Breast epithelium (tissue), 4 donors: ENCODE measurements around the gene OSBPL10. TPM values are rescaled to one million over a fixed set of nuclear protein-coding genes. Genes with fewer than 3 reads are reported as not detected.

Experiments used
- DNase-seq, 2 donors: peaks; one replicate each; pipeline ENCODE4 v3.0.0-alpha.2; 2019; ENCODE audit warnings: low spot score in 2 of 2
- H3K27ac ChIP-seq, 2 donors: fragments of 200-600 bp; sonication (generic) in 1 of 2; one replicate each; pipeline ENCODE4 v1.5.1; 2016 to 2019; ENCODE audit warnings: mild to moderate bottlenecking in 1 of 2
- H3K27me3 ChIP-seq, 2 donors: fragments of 200-600 bp; sonication (generic) in 1 of 2; one replicate each; pipeline versions ENCODE4 v1.5.1 to v1.6.0; 2017 to 2019; ENCODE audit warnings: control low read depth in 1 of 2, mild to moderate bottlenecking in 1 of 2
- H3K36me3 ChIP-seq: fragments of 200-600 bp; one replicate; pipeline ENCODE4 v1.5.1; 2019
- H3K4me1 ChIP-seq, 2 donors: fragments of 200-600 bp; sonication (generic); one replicate each; pipeline ENCODE4 v1.5.1; 2016 to 2019; ENCODE audit warnings: control low read depth in 1 of 2
- H3K4me3 ChIP-seq, 3 donors: fragments of 200-600 bp; sonication (generic); 1 replicate in 2 of 3; 2 replicates in 1 of 3; pipeline ENCODE4 v1.5.1; 2016 to 2019; ENCODE audit warnings: mild to moderate bottlenecking in 3 of 3, moderate library complexity in 2 of 3
- H3K9me3 ChIP-seq, 2 donors: fragments of 200-600 bp; sonication (generic) in 1 of 2; one replicate each; pipeline ENCODE4 v1.5.1; 2016 to 2019; ENCODE audit warnings: control low read depth in 1 of 2
- POLR2A ChIP-seq: fragments of 450-650 bp; IDR thresholded peaks from one replicate; pipeline ENCODE4 v1.6.1; 2016; ENCODE audit warnings: antibody characterized with exemption, mild to moderate bottlenecking, moderate library complexity
- POLR2AphosphoS5 ChIP-seq, 3 donors: sonication (generic); formaldehyde crosslinking; IDR thresholded peaks; one replicate each; pipeline ENCODE4 v1.6.1; 2017; ENCODE audit warnings: antibody characterized with exemption in 3 of 3
- intact Hi-C: fragments of 100-400 bp; cut with DNase I; formaldehyde crosslinking; loops from one replicate; pipeline ENCODE4 v1.15.1; 2023; ENCODE audit warnings: low total_unique reads
- total RNA-seq, 3 donors: library from RNA; depleted of rRNA; stranded (reverse); fragments of >200 nt; gene quantifications; one replicate each; pipeline ENCODE4 v1.1.0, GENCODE V29; 2016
- TF ChIP-seq, protein P1 (sequence below), 3 donors: fragments of 450-650 bp; IDR thresholded peaks; one replicate each; pipeline ENCODE4 v1.5.1; 2016 to 2017; ENCODE audit warnings: antibody characterized with exemption in 3 of 3, mild to moderate bottlenecking in 3 of 3, moderate library complexity in 3 of 3

The OSBPL10 gene
- total RNA-seq, 3 donors from 2014 or later: 17.6 to 47.4 (median 26.5) TPM

DNA sequence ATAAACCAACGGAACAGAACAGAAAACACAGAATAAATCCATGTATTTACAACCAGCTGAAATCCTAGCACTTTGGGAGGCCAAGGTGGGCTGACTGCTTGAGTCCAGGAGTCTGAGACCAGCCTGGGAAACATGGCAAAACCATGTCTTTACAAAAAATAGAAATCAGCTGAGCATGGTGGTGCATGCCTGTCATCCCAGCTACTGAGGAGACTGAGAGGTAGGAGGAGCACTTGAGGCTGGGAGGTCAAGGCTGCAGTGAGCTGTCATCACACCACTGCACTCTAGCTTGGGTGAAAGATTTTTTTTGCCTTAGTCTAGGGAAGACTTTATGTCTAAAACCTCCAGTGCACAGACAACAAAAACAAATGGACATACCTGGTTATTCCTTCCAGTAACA is 327.6 kb downstream of the OSBPL10 start:
- Histone ChIP-seq H3K27me3 (no peaks in the 10 kb centered on the region), H3K4me1 (no peaks in the 10 kb centered on the region), H3K36me3 (no peaks in the 10 kb centered on the region), H3K9me3 (peaks cover 71 to 76% of the 10 kb centered on the region in 2 donors), H3K27ac (no peak overlapping the region), H3K4me3 (no peak overlapping the region)
- intact Hi-C loops: no loop called here
- TF ChIP-seq POLR2A (no peak), POLR2AphosphoS5 (IDR thresholded peaks at IDR 0.05) (no peak)
- TF ChIP-seq, protein P1, sequence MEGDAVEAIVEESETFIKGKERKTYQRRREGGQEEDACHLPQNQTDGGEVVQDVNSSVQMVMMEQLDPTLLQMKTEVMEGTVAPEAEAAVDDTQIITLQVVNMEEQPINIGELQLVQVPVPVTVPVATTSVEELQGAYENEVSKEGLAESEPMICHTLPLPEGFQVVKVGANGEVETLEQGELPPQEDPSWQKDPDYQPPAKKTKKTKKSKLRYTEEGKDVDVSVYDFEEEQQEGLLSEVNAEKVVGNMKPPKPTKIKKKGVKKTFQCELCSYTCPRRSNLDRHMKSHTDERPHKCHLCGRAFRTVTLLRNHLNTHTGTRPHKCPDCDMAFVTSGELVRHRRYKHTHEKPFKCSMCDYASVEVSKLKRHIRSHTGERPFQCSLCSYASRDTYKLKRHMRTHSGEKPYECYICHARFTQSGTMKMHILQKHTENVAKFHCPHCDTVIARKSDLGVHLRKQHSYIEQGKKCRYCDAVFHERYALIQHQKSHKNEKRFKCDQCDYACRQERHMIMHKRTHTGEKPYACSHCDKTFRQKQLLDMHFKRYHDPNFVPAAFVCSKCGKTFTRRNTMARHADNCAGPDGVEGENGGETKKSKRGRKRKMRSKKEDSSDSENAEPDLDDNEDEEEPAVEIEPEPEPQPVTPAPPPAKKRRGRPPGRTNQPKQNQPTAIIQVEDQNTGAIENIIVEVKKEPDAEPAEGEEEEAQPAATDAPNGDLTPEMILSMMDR (IDR thresholded peaks at IDR 0.05): no peak
- no peak for DNase-seq

DNA sequence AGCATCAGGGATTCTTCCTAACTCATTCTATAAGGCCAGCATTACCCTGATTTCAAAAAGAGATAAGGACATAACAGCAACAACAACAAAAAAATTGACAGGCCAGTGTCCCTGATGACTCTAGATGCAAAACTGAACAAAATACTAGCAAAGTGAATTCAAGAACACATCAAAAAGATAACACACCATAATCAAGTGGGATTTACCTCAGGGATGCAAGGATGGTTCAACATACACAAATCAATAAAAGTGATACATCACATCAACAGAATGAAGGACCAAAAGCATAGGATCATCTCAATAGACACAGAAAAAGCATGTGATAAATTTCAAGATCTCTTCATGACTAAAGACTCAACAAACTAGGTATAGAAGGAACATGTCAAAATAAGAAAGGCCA is 328.8 kb downstream of the OSBPL10 start:
- H3K4me1 ChIP-seq: no peaks in the 10 kb centered on the region
- intact Hi-C loops: no loop called here
- TF ChIP-seq POLR2AphosphoS5 (IDR thresholded peaks at IDR 0.05) (no peak), POLR2A (no peak)
- TF ChIP-seq, protein P1 (IDR thresholded peaks at IDR 0.05): no peak
- H3K27me3 ChIP-seq: no peaks in the 10 kb centered on the region
- peaks cover 73 to 78% of the 10 kb centered on the region in 2 donors for H3K9me3 ChIP-seq
- DNase-seq: no peak
- H3K36me3 ChIP-seq: no peaks in the 10 kb centered on the region
- H3K27ac ChIP-seq: no peak overlapping the region
- no peak overlapping the region for H3K4me3 ChIP-seq

DNA sequence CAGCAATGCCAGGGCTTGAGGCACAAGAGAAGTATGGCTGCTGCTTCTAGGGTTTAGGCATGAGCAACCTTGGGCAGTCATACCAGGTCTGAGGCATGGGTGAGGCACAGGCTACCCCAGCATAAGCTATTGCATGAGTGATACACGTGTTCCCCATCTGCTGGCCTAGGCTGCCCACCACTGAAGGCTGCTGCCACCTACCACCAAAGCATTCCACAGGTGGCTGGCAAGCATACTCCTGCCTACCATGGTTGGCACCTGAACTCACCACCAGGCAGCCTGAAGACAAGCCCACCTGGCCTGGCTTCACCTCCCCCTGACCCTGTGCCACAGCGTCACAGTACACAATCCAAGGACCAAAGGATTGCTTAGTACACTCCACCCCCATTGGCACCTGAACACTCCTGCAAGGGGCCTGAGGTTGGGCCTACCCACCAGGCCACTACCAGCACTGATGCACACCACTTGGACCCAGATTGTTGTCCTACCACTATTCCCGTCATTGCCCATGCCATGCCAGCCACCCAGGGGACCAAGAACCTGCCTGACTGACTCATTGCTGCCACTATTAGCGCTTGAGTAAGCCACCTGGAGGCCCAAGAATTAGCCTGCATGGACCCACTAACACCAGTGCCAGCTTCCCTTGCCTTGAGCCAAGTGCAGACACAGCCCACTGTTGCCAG is 332.6 kb downstream of the OSBPL10 start:
- Histone ChIP-seq H3K27me3 (no peaks in the 10 kb centered on the region), H3K36me3 (no peaks in the 10 kb centered on the region), H3K27ac (no peak overlapping the region), H3K9me3 (peaks cover 41 to 47% of the 10 kb centered on the region in 2 donors), H3K4me1 (no peaks in the 10 kb centered on the region), H3K4me3 (no peak overlapping the region)
- intact Hi-C loops: no loop called here
- TF ChIP-seq, protein P1 (IDR thresholded peaks at IDR 0.05): no peak
- TF ChIP-seq POLR2AphosphoS5 (IDR thresholded peaks at IDR 0.05) (no peak), POLR2A (no peak)
- DNase-seq: no peak

DNA sequence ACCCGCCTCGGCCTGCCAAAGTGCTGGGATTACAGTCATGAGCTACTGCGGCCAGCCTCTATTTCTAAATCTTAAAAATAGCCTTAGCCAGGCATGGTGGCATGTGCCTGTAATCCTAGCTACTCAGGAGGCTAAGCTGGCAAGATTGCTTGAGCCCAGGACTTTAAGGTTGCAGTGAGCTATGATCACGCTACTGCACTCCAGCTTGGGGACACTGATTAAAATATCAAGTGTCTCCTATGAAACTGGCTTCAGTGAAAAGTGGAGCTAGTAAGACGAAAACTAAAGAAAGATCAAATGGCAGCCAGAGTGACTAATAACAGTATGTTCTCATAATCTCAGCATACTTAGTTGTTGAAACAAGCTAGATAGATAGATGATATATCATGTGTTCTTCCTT is 335.8 kb downstream of the OSBPL10 start:
- no peaks in the 10 kb centered on the region for H3K36me3 ChIP-seq
- no peak for TF ChIP-seq POLR2AphosphoS5 (IDR thresholded peaks at IDR 0.05)
- TF ChIP-seq POLR2A: no peak
- TF ChIP-seq, protein P1 (IDR thresholded peaks at IDR 0.05): no peak
- intact Hi-C loops: no loop called here

DNA sequence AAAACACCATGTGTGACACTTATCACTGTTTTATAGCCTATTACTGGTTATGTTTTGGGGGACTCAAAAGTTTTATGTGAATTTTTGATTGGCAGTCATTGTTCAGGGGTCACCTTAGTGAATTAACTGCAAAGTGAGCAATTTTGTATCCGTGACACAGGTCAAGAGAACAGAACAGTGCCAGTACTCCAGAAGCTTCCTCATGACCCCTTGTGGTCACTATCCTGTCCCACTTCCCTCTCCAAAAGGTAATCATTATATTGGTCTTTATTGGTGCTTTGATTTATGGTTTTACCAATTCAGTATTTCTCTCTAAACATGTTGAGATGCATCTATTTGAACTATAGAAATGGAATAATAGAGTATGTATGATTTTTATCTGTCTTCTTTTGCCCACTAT is 341.2 kb downstream of the OSBPL10 start:
- no peaks in the 10 kb centered on the region for H3K4me1 ChIP-seq
- no peak overlapping the region for H3K4me3 ChIP-seq
- no peaks in the 10 kb centered on the region for H3K27me3 ChIP-seq
- H3K9me3 ChIP-seq: no peaks in the 10 kb centered on the region
- DNase-seq: no peak
- TF ChIP-seq, protein P1 (IDR thresholded peaks at IDR 0.05): no peak
- intact Hi-C loops: no loop called here
- H3K27ac ChIP-seq: no peak overlapping the region
- H3K36me3 ChIP-seq: no peaks in the 10 kb centered on the region

More for the DNA sequence above, 335.8 kb downstream of the OSBPL10 start:
- Histone ChIP-seq H3K9me3 (peaks cover 15 to 20% of the 10 kb centered on the region in 2 donors), H3K4me1 (no peaks in the 10 kb centered on the region), H3K4me3 (no peak overlapping the region), H3K27me3 (no peaks in the 10 kb centered on the region), H3K27ac (no peak overlapping the region)
- DNase-seq: no peak
